RWPE1 (cell line): ENCODE measurements around the gene RGS3.
A peak's percentile ranks its signal among the peaks of the same experiment; 100 is the strongest.

Source experiments
- CTCF ChIA-PET: fragments of 350-600 bp; sonication (Branson Sonifier 250); formaldehyde crosslinking; extraction: SDS; loops from one replicate; lab custom pipeline; 2021; lab: Yijun Ruan, JAX
- POLR2A ChIA-PET: fragments of 400-600 bp; formaldehyde crosslinking; extraction: SDS; loops from one replicate; lab custom pipeline; 2020; ENCODE audit warnings: antibody characterized with exemption; ENCODE audit not compliant: low non-redundant PET; lab: Yijun Ruan, JAX
- DNase-seq: peaks from one replicate; pipeline ENCODE4 v3.0.0; 2012; ENCODE audit warnings: low spot score
- H3K27ac ChIP-seq: fragments of 450-650 bp; 2 replicates; pipeline ENCODE4 v1.5.1; 2017
- TF ChIP-seq, protein P1 (sequence below): fragments of 450-650 bp; conservative IDR thresholded peaks from 2 replicates; pipeline ENCODE4 v1.5.1; 2017; ENCODE audit warnings: low read depth, mild to moderate bottlenecking

RGS3 gene

DNA sequence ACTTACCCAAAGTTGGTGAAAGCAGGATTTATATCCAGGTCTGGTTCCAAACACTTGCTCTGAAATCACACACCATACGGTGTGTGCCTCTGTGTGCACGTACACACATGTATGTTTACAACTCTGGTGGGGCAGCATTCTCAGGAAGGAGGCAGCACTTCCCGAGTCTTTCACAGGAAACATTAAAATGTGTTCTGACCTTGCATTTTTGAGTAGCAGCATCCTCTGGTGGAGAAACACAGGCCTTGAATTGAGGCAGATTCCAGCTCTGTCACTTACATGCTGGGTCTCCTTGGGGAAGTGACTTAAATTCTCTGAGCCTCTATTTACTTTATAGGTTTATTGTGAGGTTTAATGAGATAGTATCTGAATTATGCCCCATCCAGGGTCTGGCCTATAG lies 126.4 kb downstream of the RGS3 start:
- TF ChIP-seq, protein P1, sequence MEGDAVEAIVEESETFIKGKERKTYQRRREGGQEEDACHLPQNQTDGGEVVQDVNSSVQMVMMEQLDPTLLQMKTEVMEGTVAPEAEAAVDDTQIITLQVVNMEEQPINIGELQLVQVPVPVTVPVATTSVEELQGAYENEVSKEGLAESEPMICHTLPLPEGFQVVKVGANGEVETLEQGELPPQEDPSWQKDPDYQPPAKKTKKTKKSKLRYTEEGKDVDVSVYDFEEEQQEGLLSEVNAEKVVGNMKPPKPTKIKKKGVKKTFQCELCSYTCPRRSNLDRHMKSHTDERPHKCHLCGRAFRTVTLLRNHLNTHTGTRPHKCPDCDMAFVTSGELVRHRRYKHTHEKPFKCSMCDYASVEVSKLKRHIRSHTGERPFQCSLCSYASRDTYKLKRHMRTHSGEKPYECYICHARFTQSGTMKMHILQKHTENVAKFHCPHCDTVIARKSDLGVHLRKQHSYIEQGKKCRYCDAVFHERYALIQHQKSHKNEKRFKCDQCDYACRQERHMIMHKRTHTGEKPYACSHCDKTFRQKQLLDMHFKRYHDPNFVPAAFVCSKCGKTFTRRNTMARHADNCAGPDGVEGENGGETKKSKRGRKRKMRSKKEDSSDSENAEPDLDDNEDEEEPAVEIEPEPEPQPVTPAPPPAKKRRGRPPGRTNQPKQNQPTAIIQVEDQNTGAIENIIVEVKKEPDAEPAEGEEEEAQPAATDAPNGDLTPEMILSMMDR = peak; percentile 65
- DNase-seq = no peak
- ChIA-PET POLR2A (interaction anchor here (0.5 to 1.7 kb wide), 2 partner anchors 25 to 135 kb away, joined by 3 to 5 read pairs; no protein-coding TSS in a partner anchor), CTCF (interaction anchor here (0.7 to 2.6 kb wide), 7 partner anchors 10 to 144 kb away, joined by 3 to 14 read pairs (median 5); no protein-coding TSS in a partner anchor)
- no peak overlapping the region; the same call in 1 of the 2 replicates for H3K27ac ChIP-seq

DNA sequence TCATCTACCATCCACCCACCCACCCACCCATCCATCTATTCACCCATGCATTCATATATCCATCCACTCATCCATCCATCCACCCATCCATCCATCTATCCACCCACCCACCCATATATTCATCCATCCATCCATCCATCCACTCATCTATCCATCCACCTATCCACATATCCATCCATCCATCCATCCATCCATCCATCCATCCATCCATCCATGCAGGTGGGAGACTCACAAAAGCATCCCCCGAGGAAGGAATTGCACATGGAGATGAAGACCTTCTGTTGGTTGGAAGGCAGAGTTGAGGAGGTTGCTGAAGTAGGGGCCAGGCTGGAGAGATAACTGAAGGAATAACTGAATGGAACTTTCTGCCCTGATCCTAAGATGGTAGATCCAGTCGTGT lies 126.9 kb downstream of the RGS3 start:
- DNase-seq = no peak
- ChIA-PET CTCF (interaction anchor here (0.7 to 2.5 kb wide), 8 partner anchors 8 to 180 kb away, joined by 3 to 14 read pairs (median 6); partner anchors contain the start of genes C9orf43 and POLE3), POLR2A (interaction anchor here (0.5 to 1.7 kb wide), 2 partner anchors 25 to 136 kb away, joined by 3 to 5 read pairs; no protein-coding TSS in a partner anchor)
- TF ChIP-seq, protein P1 = no peak
- no peak overlapping the region for H3K27ac ChIP-seq

DNA sequence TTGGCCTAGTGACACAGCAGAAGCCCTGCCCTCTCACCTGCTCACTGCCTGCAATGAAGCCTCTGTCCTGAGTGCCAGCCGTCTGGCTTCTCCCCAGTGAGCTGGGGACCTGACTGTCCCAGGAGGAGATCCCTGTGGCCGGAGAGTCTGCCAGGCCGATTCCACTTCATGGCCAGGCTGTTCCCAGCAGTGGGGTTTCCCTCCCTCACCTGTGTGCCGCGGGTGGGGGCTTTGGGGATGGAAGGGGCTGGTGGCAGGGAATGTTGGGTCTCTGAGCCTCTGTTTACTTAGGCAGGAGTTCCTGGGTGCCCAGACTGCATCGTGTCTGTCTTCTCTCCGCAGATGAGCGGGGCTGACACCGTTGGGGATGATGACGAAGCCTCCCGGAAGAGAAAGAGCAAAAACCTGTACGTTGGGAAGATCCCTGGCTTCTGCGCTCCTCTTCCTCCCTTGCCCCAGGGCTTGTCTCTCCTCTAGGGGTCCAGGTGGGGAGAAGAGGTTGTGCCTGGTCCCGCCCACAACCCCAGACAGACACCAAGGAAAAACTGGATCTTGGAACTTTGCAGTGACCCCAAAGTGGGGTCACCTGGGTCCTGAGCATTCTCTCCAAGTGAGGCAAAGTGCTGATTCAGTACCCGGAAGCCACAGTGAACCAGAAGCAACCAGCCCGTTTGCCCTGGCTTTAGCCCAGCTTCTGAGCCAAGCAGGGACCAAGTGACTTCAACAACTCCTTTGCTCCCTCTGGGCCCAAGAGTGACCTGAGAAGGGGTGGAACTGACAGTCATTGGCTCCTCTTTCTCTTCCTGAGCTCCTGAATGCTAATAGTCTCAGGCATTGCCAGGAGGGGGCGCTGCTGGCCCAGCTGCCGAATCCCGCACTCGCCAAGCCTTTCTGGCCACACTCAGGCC lies 127.7 kb downstream of the RGS3 start:
- CTCF ChIA-PET = interaction anchor here (0.6 to 5.0 kb wide), 29 partner anchors 8 to 1668 kb away, joined by 3 to 116 read pairs (median 3); partner anchors contain the start of genes BSPRY, C9orf43, CDC26 and POLE3

DNA sequence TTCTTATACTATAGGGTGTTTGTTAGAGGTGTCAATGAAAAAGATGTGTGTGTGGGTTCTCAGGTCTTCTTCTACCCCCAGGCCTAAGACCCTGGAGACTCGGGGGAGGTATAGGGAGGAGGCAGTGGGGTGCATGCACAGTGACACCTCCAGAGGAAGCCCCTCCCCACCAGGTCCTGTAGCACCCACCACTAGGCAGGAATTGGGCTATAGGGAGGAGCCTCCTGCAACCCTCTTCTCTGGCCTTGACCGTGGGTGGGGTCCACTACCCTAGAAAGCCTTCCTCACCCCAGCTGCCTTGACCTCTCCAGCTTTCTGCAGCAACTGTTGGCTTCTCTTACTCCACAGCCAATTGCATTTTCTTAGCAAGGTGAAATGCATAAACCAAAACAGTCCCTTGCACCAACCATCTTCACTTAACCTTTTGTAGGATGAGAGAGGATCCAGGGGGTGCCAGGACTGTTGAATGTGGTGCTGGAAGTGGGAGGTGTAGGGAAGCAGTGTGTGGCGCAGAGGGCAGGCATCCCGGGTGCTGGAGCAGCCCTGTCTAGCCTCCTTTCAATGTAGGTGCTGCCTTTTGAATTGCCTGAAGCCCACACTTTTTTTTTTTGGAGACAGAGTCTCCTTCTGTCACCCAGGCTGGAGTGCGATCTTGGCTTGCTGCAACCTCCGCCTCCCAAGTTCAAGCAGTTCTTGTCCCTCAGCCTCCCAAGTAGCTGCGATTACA lies 128.5 kb downstream of the RGS3 start:
- POLR2A ChIA-PET = interaction anchor here (1.0 kb wide), 1 partner anchor 61 kb away, joined by 3 read pairs; no protein-coding TSS in a partner anchor
- peak overlapping the region; percentile 32 for H3K27ac ChIP-seq
- DNase-seq = no peak
- CTCF ChIA-PET = interaction anchor here (0.6 to 5.0 kb wide), 24 partner anchors 9 to 1669 kb away, joined by 3 to 116 read pairs (median 3); partner anchors contain the start of genes BSPRY, C9orf43, CDC26 and POLE3
- TF ChIP-seq, protein P1 = peak; percentile 56; the same call in 1 of the 2 replicates

More for the DNA sequence above, 127.7 kb downstream of the RGS3 start:
- no peak for DNase-seq
- TF ChIP-seq, protein P1 = peak; percentile 89
- peak overlapping the region; percentile 32 for H3K27ac ChIP-seq
- POLR2A ChIA-PET = interaction anchor here (1.0 to 1.7 kb wide), 2 partner anchors 26 to 62 kb away, joined by 3 to 5 read pairs; no protein-coding TSS in a partner anchor

DNA sequence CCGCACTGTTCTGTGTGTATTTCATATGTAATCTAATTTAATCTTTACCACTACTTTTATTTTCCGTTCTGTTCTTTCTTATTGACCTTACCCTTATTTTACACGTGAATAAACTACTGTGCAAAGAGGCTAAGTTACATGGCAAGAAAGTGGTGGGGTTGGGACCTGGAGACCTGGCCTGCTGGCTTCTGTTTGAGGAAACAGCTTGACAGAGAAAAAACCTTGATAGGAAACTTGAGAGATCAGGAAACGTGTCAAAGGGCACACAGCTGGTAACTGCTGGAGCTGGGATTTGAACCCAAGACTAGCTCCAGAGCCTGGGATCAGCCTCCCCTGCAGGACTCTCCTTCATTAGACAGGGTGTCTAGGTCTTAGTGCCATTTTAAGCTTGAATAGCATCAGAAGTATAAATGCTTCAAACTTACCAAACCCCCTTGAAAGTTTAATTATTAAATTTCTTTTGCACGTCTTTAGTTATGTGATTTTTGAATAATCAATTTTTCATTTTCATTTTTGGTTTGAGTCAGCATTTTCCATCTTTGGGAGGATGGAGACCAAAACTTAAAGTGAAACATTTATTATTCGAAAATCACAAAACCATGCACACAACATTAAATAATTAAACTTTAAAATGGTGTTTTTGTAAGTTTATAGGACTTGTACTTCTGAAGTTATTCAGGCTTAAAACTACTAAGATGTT lies 129.5 kb downstream of the RGS3 start:
- peak overlapping the region; percentile 72 for H3K27ac ChIP-seq
- TF ChIP-seq, protein P1 = no peak
- ChIA-PET CTCF (interaction anchor here (0.5 to 5.0 kb wide), 5 partner anchors 8 to 147 kb away, joined by 3 to 116 read pairs (median 8); no protein-coding TSS in a partner anchor), POLR2A (interaction anchor here (0.5 to 1.1 kb wide), 3 partner anchors 57 to 317 kb away, joined by 3 to 4 read pairs (median 4); no protein-coding TSS in a partner anchor)
- no peak for DNase-seq
